GM08714 (cell line): ENCODE results near the gene TDO2.

ENCODE experiments used
- H3K4me3 ChIP-seq: fragments of 200-500 bp; sonication (Bioruptor generic); 2 replicates; pipeline ENCODE4 v1.5.1; 2014; ENCODE audit warnings: mild to moderate bottlenecking, low read length, inconsistent platforms
- ZNF274 ChIP-seq: IDR thresholded peaks from 2 replicates; pipeline ENCODE4 v1.6.1; 2012; ENCODE audit warnings: mild to moderate bottlenecking, low read depth, low read length

Gene TDO2

DNA sequence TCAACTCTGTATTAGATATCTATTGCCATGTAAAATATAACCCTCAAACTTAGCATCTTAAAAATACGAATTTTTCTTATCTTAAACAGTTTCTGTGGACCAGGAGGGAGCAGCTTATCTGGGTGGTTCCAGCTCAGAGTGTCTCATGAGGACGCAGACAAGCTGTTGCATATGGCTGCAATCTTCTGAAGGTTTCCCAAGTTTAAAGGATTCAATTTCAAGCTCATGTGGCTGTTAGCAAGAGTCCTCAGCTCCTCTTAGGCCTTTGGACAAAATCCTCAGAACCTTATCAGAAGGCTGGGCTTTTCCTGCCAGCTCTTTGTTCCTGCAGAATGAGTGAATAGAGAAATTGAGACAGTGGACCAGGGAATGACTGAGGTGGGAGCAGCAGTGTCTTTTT, 53.0 kb downstream of the TDO2 start:
- no peak for TF ChIP-seq ZNF274
- H3K4me3 ChIP-seq = no peak overlapping the region

DNA sequence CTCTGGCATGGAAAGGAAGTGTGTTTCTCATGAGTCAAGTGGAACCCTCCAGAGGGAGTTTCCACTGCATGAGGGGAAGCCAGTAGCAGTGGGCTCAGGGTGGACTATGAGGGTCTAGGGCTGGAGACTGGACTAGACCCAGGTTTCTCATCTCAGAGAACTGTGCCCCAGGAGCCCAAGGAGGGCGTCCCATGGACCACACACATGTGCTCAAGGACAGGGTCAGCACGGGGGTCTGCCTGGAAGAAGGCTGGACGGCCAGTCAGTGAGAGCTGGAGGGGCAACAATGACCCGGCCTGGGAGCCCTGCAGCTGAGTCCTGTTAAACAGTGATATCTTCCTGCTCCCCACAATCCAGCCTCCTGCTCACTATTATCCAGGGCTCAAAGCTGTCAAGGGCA, 55.9 kb downstream of the TDO2 start:
- TF ChIP-seq ZNF274 = no peak

DNA sequence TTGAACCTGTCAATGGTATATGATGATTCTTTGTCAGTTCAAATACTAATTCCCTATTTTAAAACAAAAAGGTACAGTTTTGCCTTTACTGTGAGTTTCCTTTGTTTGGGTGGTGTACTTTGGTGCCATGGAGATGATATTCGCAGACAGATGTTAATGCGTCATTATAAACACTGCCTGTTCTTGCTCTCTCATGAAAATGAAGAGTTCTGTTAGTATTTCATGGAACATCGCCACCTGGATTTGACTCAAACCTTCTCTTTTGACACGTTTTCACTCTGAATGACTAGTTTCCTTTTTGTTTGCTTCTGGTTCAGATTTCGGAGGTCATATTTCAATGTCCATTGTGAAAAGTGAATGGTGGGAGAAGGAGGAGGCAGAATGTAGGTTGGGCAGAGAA, 57.0 kb downstream of the TDO2 start:
- H3K4me3 ChIP-seq = no peak overlapping the region
- TF ChIP-seq ZNF274 = no peak

More for the DNA sequence above, 55.9 kb downstream of the TDO2 start:
- no peak overlapping the region for H3K4me3 ChIP-seq

DNA sequence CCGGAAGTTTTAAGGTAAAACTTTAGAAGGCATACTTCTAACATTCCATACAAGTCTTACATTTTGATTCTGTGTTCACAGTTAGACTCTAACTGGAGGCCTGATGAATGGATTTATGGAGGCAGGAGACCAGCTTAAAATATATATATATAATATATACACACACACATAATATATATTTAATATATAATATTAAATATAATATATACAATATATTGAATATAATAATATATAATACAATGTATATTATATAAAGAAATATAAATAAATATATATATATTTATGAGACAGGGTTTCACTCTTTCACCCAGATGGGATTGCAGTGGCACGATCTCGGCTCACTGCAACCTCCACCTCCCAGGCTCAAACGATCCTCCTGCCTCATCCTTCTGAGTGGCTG, 58.1 kb downstream of the TDO2 start:
- no peak overlapping the region for H3K4me3 ChIP-seq
- no peak for TF ChIP-seq ZNF274

DNA sequence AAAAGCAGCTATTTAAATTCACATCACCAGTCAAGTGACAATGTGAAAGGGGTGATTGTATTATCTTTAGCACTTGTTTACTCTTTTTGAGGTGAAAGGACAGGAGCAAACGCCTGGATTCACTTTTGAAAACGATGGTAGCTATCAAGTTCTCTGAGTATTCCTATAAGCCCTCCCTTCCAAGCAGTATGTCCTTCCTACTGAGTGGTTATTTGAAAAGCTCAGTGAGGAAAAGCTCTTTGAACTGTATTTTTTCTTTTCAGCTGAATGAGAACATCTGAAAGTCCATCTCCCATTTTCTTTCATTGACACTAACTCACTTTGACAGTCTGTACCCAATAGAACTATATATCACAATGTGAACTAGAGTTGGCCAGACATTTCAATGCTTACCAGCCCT, 59.3 kb downstream of the TDO2 start:
- H3K4me3 ChIP-seq = no peak overlapping the region
- TF ChIP-seq ZNF274 = no peak

DNA sequence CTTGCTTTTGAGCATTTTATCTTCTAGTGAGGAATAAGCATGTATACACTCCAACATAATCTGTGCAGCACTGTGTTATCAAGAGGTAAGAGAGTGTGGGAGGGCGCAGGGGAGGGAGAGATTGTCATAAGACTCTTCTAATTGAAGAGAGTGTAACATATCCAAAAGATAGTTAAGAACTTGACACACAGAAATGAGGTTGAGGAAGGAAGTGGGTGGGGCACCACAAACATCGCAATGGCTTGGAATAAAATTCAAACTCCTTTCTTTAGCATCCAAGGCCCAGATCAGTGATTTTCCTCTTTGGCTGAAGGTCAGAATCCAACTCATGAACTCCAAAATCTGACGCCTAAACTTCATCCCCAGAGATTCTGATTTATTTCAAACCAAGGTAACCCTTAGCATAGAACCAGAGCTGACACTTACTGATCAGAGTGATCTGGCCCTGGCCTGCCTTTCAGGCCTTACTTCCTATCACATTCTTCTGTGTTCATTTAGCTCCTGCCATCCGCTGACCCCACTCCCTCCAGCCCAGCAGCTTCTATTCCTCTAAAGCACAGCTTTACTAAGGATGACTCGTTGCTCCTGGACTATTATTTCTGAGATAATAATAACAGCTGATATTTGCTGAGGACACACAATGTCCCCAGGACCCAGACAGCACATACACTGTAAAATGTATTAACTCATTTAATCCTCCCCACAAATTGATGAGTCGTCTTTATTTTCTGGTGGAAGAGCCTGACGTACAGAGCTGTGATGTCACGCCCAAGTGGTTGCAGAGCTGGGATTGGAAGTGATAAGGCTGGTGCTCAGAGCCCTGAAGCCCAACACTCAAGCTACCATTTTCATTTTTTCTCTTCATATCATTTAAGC, 60.8 kb downstream of the TDO2 start:
- no peak overlapping the region for H3K4me3 ChIP-seq

DNA sequence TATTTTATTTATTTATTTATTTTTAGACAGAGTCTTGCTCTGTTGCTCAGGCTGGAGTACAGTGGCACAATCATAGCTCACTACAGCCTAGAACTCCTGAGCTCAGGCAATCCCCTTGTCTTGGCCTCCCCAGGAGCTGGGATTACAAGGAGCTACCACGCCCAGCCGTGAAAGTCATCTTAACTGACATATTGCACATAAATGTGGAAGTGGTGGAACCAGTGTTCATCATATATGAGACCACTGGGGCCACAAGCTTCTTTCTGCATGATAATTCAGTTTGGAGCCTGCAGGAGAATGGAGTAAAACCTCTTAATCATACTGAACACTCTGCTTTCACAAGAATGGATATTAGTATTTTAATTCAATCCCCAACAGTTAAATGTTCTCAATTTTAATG, 62.7 kb downstream of the TDO2 start:
- TF ChIP-seq ZNF274 = no peak
- no peak overlapping the region for H3K4me3 ChIP-seq

More for the DNA sequence above, 60.8 kb downstream of the TDO2 start:
- TF ChIP-seq ZNF274 = no peak

DNA sequence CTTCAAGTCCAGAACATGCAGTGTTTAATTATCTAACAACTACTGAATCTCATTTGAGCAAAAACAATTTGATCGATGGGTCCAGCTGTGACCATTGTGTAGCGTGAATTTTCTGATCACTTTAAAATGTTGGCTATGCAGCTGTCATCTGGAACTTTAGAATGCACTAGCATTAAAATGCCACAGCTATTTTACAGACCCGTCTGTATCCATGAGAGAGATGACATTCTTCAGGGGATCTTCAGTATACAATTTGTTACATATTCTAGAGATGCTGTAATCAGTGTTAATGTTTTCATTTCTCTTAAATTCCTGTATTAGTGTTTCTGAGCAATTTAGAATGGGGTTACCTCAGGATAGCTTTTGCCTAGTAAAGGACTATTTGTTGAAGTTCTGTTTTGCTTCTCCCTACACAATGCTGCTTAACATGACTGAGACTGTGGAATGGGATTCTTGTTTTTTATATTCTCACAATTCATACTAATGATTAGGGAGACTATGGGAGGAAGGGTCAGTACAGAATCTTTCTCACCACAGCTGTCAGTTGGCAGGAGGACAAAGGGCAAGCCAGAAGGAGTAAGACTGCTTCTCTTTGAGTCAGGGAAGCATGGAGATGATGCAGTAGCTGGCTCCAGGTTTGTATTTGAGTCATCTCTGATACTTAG, 63.4 kb downstream of the TDO2 start:
- H3K4me3 ChIP-seq = no peak overlapping the region
- no peak for TF ChIP-seq ZNF274
